ENCODE measurements around the gene KCNH3.
"Not testable (repeated sequence)": the region's sequence is repeated elsewhere in the genome, so short reads cannot be mapped to it uniquely, and the experiment has no call there.

The KCNH3 gene

GRCh38 chr12:49505672-49506071 lies 33.2 kb upstream of the KCNH3 start:
- H3K4me3 ChIP-seq (ENCODE audit: low read length, poor library complexity, severe bottlenecking) = no peak overlapping the region
- H3K79me2 ChIP-seq (ENCODE audit: insufficient read depth, low read length) = no peaks in the 10 kb centered on the region
- TF ChIP-seq, protein P1, sequence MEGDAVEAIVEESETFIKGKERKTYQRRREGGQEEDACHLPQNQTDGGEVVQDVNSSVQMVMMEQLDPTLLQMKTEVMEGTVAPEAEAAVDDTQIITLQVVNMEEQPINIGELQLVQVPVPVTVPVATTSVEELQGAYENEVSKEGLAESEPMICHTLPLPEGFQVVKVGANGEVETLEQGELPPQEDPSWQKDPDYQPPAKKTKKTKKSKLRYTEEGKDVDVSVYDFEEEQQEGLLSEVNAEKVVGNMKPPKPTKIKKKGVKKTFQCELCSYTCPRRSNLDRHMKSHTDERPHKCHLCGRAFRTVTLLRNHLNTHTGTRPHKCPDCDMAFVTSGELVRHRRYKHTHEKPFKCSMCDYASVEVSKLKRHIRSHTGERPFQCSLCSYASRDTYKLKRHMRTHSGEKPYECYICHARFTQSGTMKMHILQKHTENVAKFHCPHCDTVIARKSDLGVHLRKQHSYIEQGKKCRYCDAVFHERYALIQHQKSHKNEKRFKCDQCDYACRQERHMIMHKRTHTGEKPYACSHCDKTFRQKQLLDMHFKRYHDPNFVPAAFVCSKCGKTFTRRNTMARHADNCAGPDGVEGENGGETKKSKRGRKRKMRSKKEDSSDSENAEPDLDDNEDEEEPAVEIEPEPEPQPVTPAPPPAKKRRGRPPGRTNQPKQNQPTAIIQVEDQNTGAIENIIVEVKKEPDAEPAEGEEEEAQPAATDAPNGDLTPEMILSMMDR (conservative IDR thresholded peaks at IDR 0.05; ENCODE audit: low read length) = no peak
- no peak for TF ChIP-seq EZH2phosphoT487 (IDR thresholded peaks at IDR 0.05; ENCODE audit: borderline replicate concordance)
- H2AFZ ChIP-seq (ENCODE audit: low read length) = no peak overlapping the region
- no peaks in the 10 kb centered on the region for H3K9me2 ChIP-seq (replicated peaks; ENCODE audit: low read depth, low read length)
- no peaks in the 10 kb centered on the region for H3F3A ChIP-seq (ENCODE audit: low read depth)
- H3K36me3 ChIP-seq (ENCODE audit: insufficient read depth, low read length) = peaks cover 11% of the 10 kb centered on the region; the same call in 1 of the 2 replicates
- no peak overlapping the region for H3K9ac ChIP-seq (ENCODE audit: low read depth, low read length, poor library complexity, severe bottlenecking)
- no peak overlapping the region for H3K4me2 ChIP-seq (ENCODE audit: low read depth, low read length, poor library complexity, severe bottlenecking)
- no peaks in the 10 kb centered on the region for H4K20me1 ChIP-seq (ENCODE audit: insufficient read depth, low read length, poor library complexity, severe bottlenecking)
- no peaks in the 10 kb centered on the region for H3K9me3 ChIP-seq (ENCODE audit: insufficient read depth, low read depth, low read length)
- peaks cover 4% of the 10 kb centered on the region for H3K4me1 ChIP-seq (ENCODE audit: insufficient read depth, low read length, poor library complexity, severe bottlenecking)
- H3K27me3 ChIP-seq (ENCODE audit: insufficient read depth, low read length, poor library complexity, severe bottlenecking) = no peaks in the 10 kb centered on the region

- Histone ChIP-seq H4K20me1 (ENCODE audit: insufficient read depth, low read length, poor library complexity, severe bottlenecking) (no peaks in the 10 kb centered on the region), H3F3A (ENCODE audit: low read depth) (no peaks in the 10 kb centered on the region), H3K4me2 (ENCODE audit: low read depth, low read length, poor library complexity, severe bottlenecking) (no peak overlapping the region)
These were observed 31.7 kb upstream of the KCNH3 start for GRCh38 chr12:49507139-49507538.

DNA sequence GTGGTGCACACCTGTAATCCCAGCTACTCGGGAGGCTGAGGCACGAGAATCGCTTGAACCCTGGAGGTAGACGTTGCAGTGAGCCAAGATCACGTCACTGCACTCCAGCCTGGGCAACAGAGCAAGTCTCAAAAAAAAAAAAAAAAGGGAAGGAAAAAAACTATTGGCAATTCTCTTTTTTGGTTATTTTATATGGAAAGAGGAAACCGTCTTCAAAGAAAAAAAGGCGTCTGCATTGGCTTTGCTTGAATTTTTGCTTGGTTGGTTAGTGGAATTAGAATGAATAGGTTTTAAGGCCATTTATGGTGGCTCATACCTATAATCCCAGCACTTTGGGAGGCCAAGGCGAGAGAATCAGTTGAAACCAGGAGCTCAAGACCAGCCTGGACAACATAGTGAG lies 29.1 kb upstream of the KCNH3 start:
- H3K4me1 ChIP-seq (ENCODE audit: insufficient read depth, low read length, poor library complexity, severe bottlenecking) = not testable (repeated sequence)

More at GRCh38 chr12:49507139-49507538, 31.7 kb upstream of the KCNH3 start:
- Histone ChIP-seq H3K9ac (ENCODE audit: low read depth, low read length, poor library complexity, severe bottlenecking) (no peak overlapping the region), H3K4me1 (ENCODE audit: insufficient read depth, low read length, poor library complexity, severe bottlenecking) (peaks cover 2% of the 10 kb centered on the region), H3K36me3 (ENCODE audit: insufficient read depth, low read length) (peaks cover 11% of the 10 kb centered on the region; the same call in 1 of the 2 replicates), H3K4me3 (ENCODE audit: low read length, poor library complexity, severe bottlenecking) (no peak overlapping the region), H2AFZ (ENCODE audit: low read length) (no peak overlapping the region), H3K79me2 (ENCODE audit: insufficient read depth, low read length) (no peaks in the 10 kb centered on the region), H3K27me3 (ENCODE audit: insufficient read depth, low read length, poor library complexity, severe bottlenecking) (no peaks in the 10 kb centered on the region), H3K9me3 (ENCODE audit: insufficient read depth, low read depth, low read length) (no peaks in the 10 kb centered on the region), H3K9me2 (replicated peaks; ENCODE audit: low read depth, low read length) (no peaks in the 10 kb centered on the region)
- TF ChIP-seq, protein P1 (conservative IDR thresholded peaks at IDR 0.05; ENCODE audit: low read length) = no peak
- TF ChIP-seq EZH2phosphoT487 (IDR thresholded peaks at IDR 0.05; ENCODE audit: borderline replicate concordance) = no peak

GRCh38 chr12:49511410-49511809 lies 27.4 kb upstream of the KCNH3 start:
- no peaks in the 10 kb centered on the region for H3K9me2 ChIP-seq (replicated peaks; ENCODE audit: low read depth, low read length)
- H2AFZ ChIP-seq (ENCODE audit: low read length) = no peak overlapping the region
- no peak for TF ChIP-seq EZH2phosphoT487 (IDR thresholded peaks at IDR 0.05; ENCODE audit: borderline replicate concordance)
- TF ChIP-seq, protein P1 (conservative IDR thresholded peaks at IDR 0.05; ENCODE audit: low read length) = no peak
- no peaks in the 10 kb centered on the region for H3K9me3 ChIP-seq (ENCODE audit: insufficient read depth, low read depth, low read length)
- no peaks in the 10 kb centered on the region for H4K20me1 ChIP-seq (ENCODE audit: insufficient read depth, low read length, poor library complexity, severe bottlenecking)
- no peak overlapping the region for H3K9ac ChIP-seq (ENCODE audit: low read depth, low read length, poor library complexity, severe bottlenecking)
- peaks cover 8% of the 10 kb centered on the region; the same call in 1 of the 2 replicates for H3K36me3 ChIP-seq (ENCODE audit: insufficient read depth, low read length)
- no peak overlapping the region for H3K4me3 ChIP-seq (ENCODE audit: low read length, poor library complexity, severe bottlenecking)
- no peak overlapping the region for H3K4me2 ChIP-seq (ENCODE audit: low read depth, low read length, poor library complexity, severe bottlenecking)
- no peaks in the 10 kb centered on the region for H3F3A ChIP-seq (ENCODE audit: low read depth)
- no peaks in the 10 kb centered on the region for H3K27me3 ChIP-seq (ENCODE audit: insufficient read depth, low read length, poor library complexity, severe bottlenecking)
- no peaks in the 10 kb centered on the region for H3K4me1 ChIP-seq (ENCODE audit: insufficient read depth, low read length, poor library complexity, severe bottlenecking)
- H3K79me2 ChIP-seq (ENCODE audit: insufficient read depth, low read length) = no peaks in the 10 kb centered on the region

More for the DNA sequence above, 29.1 kb upstream of the KCNH3 start:
- H4K20me1 ChIP-seq (ENCODE audit: insufficient read depth, low read length, poor library complexity, severe bottlenecking); H3K27me3 ChIP-seq (ENCODE audit: insufficient read depth, low read length, poor library complexity, severe bottlenecking); H3K9ac ChIP-seq (ENCODE audit: low read depth, low read length, poor library complexity, severe bottlenecking); H3K9me3 ChIP-seq (ENCODE audit: insufficient read depth, low read depth, low read length); H3K4me3 ChIP-seq (ENCODE audit: low read length, poor library complexity, severe bottlenecking); H3K79me2 ChIP-seq (ENCODE audit: insufficient read depth, low read length); H3K9me2 ChIP-seq (replicated peaks; ENCODE audit: low read depth, low read length); H2AFZ ChIP-seq (ENCODE audit: low read length); H3F3A ChIP-seq (ENCODE audit: low read depth); H3K4me2 ChIP-seq (ENCODE audit: low read depth, low read length, poor library complexity, severe bottlenecking): not testable (repeated sequence)
- H3K36me3 ChIP-seq (ENCODE audit: insufficient read depth, low read length) = peaks cover 11% of the 10 kb centered on the region; the same call in 1 of the 2 replicates
